Chondrocyte (in vitro differentiated cells): Measurements from ENCODE around the gene OXTR. TPM values are rescaled to one million over a fixed set of nuclear protein-coding genes. Genes with fewer than 3 reads are reported as not detected.
A peak's percentile ranks its signal among the peaks of the same experiment; 100 is the strongest.

ENCODE experiments used
- DNase-seq: peaks from one replicate; pipeline ENCODE4 v3.0.0; 2021; ENCODE audit warnings: mixed read lengths, low spot score
- H3K27ac Mint-ChIP-seq: one replicate; pipeline ENCODE4 v1.8.0; 2021; ENCODE audit warnings: mild to moderate bottlenecking, moderate library complexity, mixed read lengths; ENCODE audit not compliant: unreplicated experiment
- H3K27me3 Mint-ChIP-seq: 2 replicates; pipeline ENCODE4 v1.8.0; 2021; ENCODE audit warnings: low read depth, mixed read lengths
- H3K36me3 Mint-ChIP-seq: 2 replicates; pipeline ENCODE4 v1.8.0; 2021; ENCODE audit warnings: low read depth, mixed read lengths
- H3K4me1 Mint-ChIP-seq: 2 replicates; pipeline ENCODE4 v1.8.0; 2021; ENCODE audit warnings: low read depth, mild to moderate bottlenecking, mixed read lengths
- H3K4me3 Mint-ChIP-seq: one replicate; pipeline ENCODE4 v1.8.0; 2021; ENCODE audit warnings: mild to moderate bottlenecking, moderate library complexity, mixed read lengths; ENCODE audit not compliant: unreplicated experiment
- H3K9me3 Mint-ChIP-seq: 2 replicates; pipeline ENCODE4 v1.8.0; 2021; ENCODE audit warnings: low read depth, mixed read lengths
- total RNA-seq: library from RNA; stranded (reverse); gene quantifications from 3 replicates; pipeline ENCODE4 v1.2.1, GENCODE V29; 2021
- TF ChIP-seq, protein P1 (sequence below): fragments of 200-600 bp; sonication (generic); IDR thresholded peaks from 2 replicates; pipeline ENCODE4 v1.5.0; 2021; ENCODE audit warnings: antibody characterized with exemption, mild to moderate bottlenecking, moderate library complexity

The OXTR gene
- total RNA-seq, 1 donor from 2014 or later: 48.5 TPM

GRCh38 chr3:8764528-8764927, 4.9 kb downstream of the OXTR start:
- no peak overlapping the region for H3K4me3 Mint-ChIP-seq
- H3K27me3 Mint-ChIP-seq: no peaks in the 10 kb centered on the region

DNA sequence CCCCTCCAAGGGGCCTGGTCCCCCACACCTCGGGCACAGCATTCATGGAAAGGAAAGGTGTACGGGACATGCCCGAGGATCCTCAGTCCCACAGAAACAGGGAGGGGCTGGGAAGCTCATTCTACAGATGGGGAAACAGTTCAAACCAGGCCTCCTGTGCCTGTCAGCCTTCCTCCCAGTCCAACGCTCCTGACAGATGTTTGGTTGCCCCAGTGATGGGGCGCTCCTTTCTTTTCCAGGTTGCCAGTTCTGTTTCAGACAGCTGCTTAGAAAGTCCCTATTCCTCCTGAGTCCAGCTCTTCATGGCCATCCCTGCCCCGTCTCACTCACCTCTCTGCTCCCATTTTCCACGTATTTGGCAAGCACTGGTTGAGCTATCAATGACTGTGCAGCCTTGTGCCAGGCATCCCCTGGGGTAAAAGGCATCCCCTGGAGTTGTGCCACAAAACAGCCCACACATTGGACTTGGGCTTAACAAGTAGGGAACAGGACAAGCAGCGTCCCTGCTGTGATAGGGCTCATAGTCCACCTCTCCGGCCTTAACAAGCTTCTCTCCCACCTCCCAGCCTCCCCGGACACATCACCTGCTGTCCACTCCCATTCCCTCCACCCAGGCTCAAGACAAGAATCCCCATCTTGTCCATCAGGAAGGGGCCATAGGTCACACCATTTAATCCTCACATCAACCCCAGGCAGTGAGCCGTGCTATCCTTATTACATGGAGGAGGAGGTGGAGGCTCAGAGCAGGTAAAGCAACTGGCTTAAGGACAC, 6.6 kb downstream of the OXTR start:
- H3K27me3 Mint-ChIP-seq: no peaks in the 10 kb centered on the region
- peaks cover 12% of the 10 kb centered on the region for H3K36me3 Mint-ChIP-seq
- no peak for DNase-seq
- H3K27ac Mint-ChIP-seq: no peak overlapping the region
- H3K4me3 Mint-ChIP-seq: no peak overlapping the region
- TF ChIP-seq, protein P1, sequence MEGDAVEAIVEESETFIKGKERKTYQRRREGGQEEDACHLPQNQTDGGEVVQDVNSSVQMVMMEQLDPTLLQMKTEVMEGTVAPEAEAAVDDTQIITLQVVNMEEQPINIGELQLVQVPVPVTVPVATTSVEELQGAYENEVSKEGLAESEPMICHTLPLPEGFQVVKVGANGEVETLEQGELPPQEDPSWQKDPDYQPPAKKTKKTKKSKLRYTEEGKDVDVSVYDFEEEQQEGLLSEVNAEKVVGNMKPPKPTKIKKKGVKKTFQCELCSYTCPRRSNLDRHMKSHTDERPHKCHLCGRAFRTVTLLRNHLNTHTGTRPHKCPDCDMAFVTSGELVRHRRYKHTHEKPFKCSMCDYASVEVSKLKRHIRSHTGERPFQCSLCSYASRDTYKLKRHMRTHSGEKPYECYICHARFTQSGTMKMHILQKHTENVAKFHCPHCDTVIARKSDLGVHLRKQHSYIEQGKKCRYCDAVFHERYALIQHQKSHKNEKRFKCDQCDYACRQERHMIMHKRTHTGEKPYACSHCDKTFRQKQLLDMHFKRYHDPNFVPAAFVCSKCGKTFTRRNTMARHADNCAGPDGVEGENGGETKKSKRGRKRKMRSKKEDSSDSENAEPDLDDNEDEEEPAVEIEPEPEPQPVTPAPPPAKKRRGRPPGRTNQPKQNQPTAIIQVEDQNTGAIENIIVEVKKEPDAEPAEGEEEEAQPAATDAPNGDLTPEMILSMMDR: no peak
- H3K9me3 Mint-ChIP-seq: no peaks in the 10 kb centered on the region
- H3K4me1 Mint-ChIP-seq: peaks cover 63% of the 10 kb centered on the region

More at GRCh38 chr3:8764528-8764927, 4.9 kb downstream of the OXTR start:
- no peak for DNase-seq
- TF ChIP-seq, protein P1: no peak
- H3K4me1 Mint-ChIP-seq: peaks cover 61% of the 10 kb centered on the region
- no peak overlapping the region for H3K27ac Mint-ChIP-seq
- H3K36me3 Mint-ChIP-seq: peaks cover 12% of the 10 kb centered on the region
- no peaks in the 10 kb centered on the region for H3K9me3 Mint-ChIP-seq

DNA sequence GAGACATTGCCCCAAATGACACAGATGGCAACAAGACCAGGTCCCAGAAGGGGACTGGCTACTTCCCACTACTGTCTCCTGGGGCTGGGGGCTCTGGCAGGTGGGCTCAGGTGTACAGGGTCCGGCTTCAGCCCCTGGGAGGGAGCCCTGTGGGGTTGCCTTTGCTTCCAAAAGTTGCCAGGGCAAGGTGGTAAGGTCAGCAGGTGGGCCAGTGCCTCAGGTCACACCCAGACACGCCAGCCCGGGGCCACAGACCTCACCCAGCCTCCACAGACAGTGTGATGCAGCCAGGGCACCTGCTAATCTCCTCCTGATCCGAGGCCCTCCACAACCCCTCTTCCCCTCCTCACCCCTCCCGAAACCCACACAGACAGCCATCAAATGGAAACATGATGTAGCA, 7.5 kb downstream of the OXTR start:
- H3K9me3 Mint-ChIP-seq: no peaks in the 10 kb centered on the region
- TF ChIP-seq, protein P1: no peak
- no peak overlapping the region for H3K27ac Mint-ChIP-seq
- DNase-seq: no peak
- H3K4me3 Mint-ChIP-seq: no peak overlapping the region
- peaks cover 12% of the 10 kb centered on the region for H3K36me3 Mint-ChIP-seq
- no peaks in the 10 kb centered on the region for H3K27me3 Mint-ChIP-seq
- H3K4me1 Mint-ChIP-seq: peaks cover 65% of the 10 kb centered on the region

DNA sequence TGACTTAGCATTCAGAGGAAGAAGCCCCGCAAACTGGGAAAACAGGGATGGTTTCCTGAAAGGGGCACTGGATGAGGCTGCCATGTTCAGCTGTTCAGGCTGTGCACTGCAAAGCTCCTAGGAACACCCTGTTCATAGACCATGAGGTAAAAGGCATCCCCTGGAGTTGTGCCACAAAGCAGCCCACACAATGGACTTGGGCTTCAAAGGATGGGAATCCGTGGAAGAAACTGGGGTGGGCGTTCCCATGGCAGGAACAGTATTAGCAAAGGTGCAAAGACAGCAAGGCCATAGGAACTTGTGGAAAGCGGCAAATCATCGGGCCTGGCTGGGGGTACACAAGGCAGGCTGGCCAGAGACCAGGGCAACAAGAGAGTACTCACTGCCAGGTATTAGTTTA, 8.9 kb downstream of the OXTR start:
- no peak overlapping the region for H3K4me3 Mint-ChIP-seq
- no peak for DNase-seq
- peaks cover 52% of the 10 kb centered on the region for H3K4me1 Mint-ChIP-seq
- H3K9me3 Mint-ChIP-seq: no peaks in the 10 kb centered on the region
- peaks cover 12% of the 10 kb centered on the region for H3K36me3 Mint-ChIP-seq
- peak overlapping the region; percentile 41 for H3K27ac Mint-ChIP-seq
- TF ChIP-seq, protein P1: no peak
- H3K27me3 Mint-ChIP-seq: no peaks in the 10 kb centered on the region

DNA sequence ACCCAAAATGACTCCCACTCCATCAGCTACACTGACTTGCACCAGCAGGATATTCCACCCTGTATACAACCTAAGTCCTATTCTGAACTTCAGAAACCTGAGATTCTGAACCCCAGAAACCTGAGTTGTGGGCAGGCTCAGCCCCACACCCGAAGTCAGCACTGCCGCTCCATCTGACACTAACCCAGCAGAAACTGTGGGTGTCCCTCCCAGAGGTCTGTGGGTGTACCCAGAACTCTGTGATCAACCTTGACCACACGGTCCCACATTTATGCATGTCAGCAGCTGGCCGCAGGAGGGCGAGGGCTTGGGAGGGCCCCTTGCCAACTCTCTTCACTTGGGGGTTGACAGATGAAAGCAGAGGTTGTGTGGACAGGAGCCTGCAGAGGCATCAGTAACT, 9.3 kb downstream of the OXTR start:
- Mint-ChIP-seq H3K4me1 (peaks cover 48% of the 10 kb centered on the region), H3K4me3 (no peak overlapping the region), H3K9me3 (no peaks in the 10 kb centered on the region), H3K36me3 (peaks cover 11% of the 10 kb centered on the region), H3K27ac (peak overlapping the region; percentile 42), H3K27me3 (no peaks in the 10 kb centered on the region)
- TF ChIP-seq, protein P1: no peak
- no peak for DNase-seq
